IgD-negative memory B cell (primary cell): Measurements from ENCODE around the gene CHTF18. TPM values are rescaled to one million over a fixed set of nuclear protein-coding genes. Genes with fewer than 3 reads are reported as not detected.
"Not testable (repeated sequence)": the region's sequence is repeated elsewhere in the genome, so short reads cannot be mapped to it uniquely, and the experiment has no call there.

ENCODE experiments used
- H3K27ac Mint-ChIP-seq, 3 donors: one replicate each; pipeline ENCODE4 v1.8.0; 2020 to 2022; ENCODE audit warnings: mild to moderate bottlenecking in 3 of 3, mixed read lengths in 3 of 3, moderate library complexity in 1 of 3
- H3K27me3 Mint-ChIP-seq: one replicate; pipeline ENCODE4 v1.8.0; 2021; ENCODE audit warnings: mixed read lengths
- H3K36me3 Mint-ChIP-seq: one replicate; pipeline ENCODE4 v1.8.0; 2020; ENCODE audit warnings: mild to moderate bottlenecking, mixed read lengths
- H3K4me1 Mint-ChIP-seq, 3 donors: one replicate each; pipeline ENCODE4 v1.8.0; 2020 to 2022; ENCODE audit warnings: mixed read lengths in 3 of 3, mild to moderate bottlenecking in 1 of 3
- H3K4me3 Mint-ChIP-seq, 4 donors: one replicate each; pipeline ENCODE4 v1.8.0; 2020 to 2022; ENCODE audit warnings: mild to moderate bottlenecking in 4 of 4, mixed read lengths in 4 of 4, moderate library complexity in 3 of 4
- H3K9me3 Mint-ChIP-seq, 3 donors: one replicate each; pipeline ENCODE4 v1.8.0; 2020 to 2021; ENCODE audit warnings: mixed read lengths in 3 of 3, mild to moderate bottlenecking in 1 of 3
- polyA plus RNA-seq: library from polyadenylated mRNA; unstranded; fragments of 300-500 nt; fragmentation: Illumina TruSeq; gene quantifications from one replicate; pipeline ENCODE4 v1.2.3, GENCODE V29; 2021

CHTF18 gene
- polyA plus RNA-seq, 1 donor from 2014 or later = 4.9 TPM

- no peak overlapping the region for H3K4me3 Mint-ChIP-seq
- H3K4me1 Mint-ChIP-seq = no peaks in the 10 kb centered on the region
- no peaks in the 10 kb centered on the region for H3K9me3 Mint-ChIP-seq
- H3K36me3 Mint-ChIP-seq = no peaks in the 10 kb centered on the region
- no peak overlapping the region for H3K27ac Mint-ChIP-seq
- H3K27me3 Mint-ChIP-seq = peaks cover 2% of the 10 kb centered on the region
Measured at GRCh38 chr16:764848-765487, 23.5 kb upstream of the CHTF18 start.

GRCh38 chr16:765488-765865, 22.9 kb upstream of the CHTF18 start:
- H3K36me3 Mint-ChIP-seq = no peaks in the 10 kb centered on the region
- H3K27me3 Mint-ChIP-seq = peaks cover 2% of the 10 kb centered on the region
- no peaks in the 10 kb centered on the region for H3K9me3 Mint-ChIP-seq
- H3K4me3 Mint-ChIP-seq = no peak overlapping the region
- H3K4me1 Mint-ChIP-seq = no peaks in the 10 kb centered on the region
- no peak overlapping the region for H3K27ac Mint-ChIP-seq

- H3K27ac Mint-ChIP-seq = no peak overlapping the region
- no peaks in the 10 kb centered on the region for H3K36me3 Mint-ChIP-seq
- H3K27me3 Mint-ChIP-seq = peaks cover 2% of the 10 kb centered on the region
- H3K4me3 Mint-ChIP-seq = no peak overlapping the region
- no peaks in the 10 kb centered on the region for H3K9me3 Mint-ChIP-seq
- no peaks in the 10 kb centered on the region for H3K4me1 Mint-ChIP-seq
Measured at GRCh38 chr16:766008-766819, 22.2 kb upstream of the CHTF18 start.

GRCh38 chr16:766820-767640, 21.4 kb upstream of the CHTF18 start:
- H3K36me3 Mint-ChIP-seq = no peaks in the 10 kb centered on the region
- no peaks in the 10 kb centered on the region for H3K9me3 Mint-ChIP-seq
- H3K27ac Mint-ChIP-seq = no peak overlapping the region
- peaks cover 2% of the 10 kb centered on the region for H3K27me3 Mint-ChIP-seq
- H3K4me3 Mint-ChIP-seq = no peak overlapping the region
- no peaks in the 10 kb centered on the region for H3K4me1 Mint-ChIP-seq

GRCh38 chr16:767743-768235, 20.6 kb upstream of the CHTF18 start:
- Mint-ChIP-seq H3K27ac (no peak overlapping the region), H3K27me3 (peaks cover 2% of the 10 kb centered on the region), H3K36me3 (no peaks in the 10 kb centered on the region), H3K4me1 (no peaks in the 10 kb centered on the region), H3K9me3 (no peaks in the 10 kb centered on the region), H3K4me3 (no peak overlapping the region)

GRCh38 chr16:768428-768827, 20.0 kb upstream of the CHTF18 start:
- no peaks in the 10 kb centered on the region for H3K4me1 Mint-ChIP-seq
- no peaks in the 10 kb centered on the region for H3K9me3 Mint-ChIP-seq
- H3K4me3 Mint-ChIP-seq = no peak overlapping the region
- H3K36me3 Mint-ChIP-seq = no peaks in the 10 kb centered on the region
- H3K27me3 Mint-ChIP-seq = peaks cover 2% of the 10 kb centered on the region
- H3K27ac Mint-ChIP-seq = no peak overlapping the region

GRCh38 chr16:769184-769784, 19.1 kb upstream of the CHTF18 start:
- no peaks in the 10 kb centered on the region for H3K9me3 Mint-ChIP-seq
- no peaks in the 10 kb centered on the region for H3K27me3 Mint-ChIP-seq
- no peaks in the 10 kb centered on the region for H3K36me3 Mint-ChIP-seq
- H3K27ac Mint-ChIP-seq = no peak overlapping the region
- no peak overlapping the region for H3K4me3 Mint-ChIP-seq
- no peaks in the 10 kb centered on the region for H3K4me1 Mint-ChIP-seq

DNA sequence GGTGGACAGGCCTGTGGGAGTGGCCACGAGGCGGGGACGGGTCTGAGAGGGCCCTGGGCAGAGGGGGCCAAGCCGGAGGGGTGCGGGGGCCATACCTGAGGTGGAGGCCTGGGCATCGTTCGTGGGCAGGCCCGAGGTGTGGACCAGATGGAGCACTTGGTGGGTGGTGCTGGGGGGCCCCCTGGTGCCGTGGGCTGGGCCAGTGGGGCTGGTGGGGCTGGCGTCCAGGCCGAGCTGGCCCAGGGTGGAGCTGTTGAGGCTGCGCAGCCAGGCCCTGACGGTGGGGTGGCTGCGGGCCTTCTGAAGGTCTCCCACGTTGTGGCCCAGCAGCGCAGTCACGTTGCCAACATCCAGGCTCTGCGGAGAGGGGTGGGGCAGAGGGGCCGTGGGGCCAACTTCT, 18.5 kb upstream of the CHTF18 start:
- no peaks in the 10 kb centered on the region for H3K4me1 Mint-ChIP-seq
- no peak overlapping the region for H3K27ac Mint-ChIP-seq
- H3K9me3 Mint-ChIP-seq = no peaks in the 10 kb centered on the region
- H3K36me3 Mint-ChIP-seq = no peaks in the 10 kb centered on the region
- no peak overlapping the region for H3K4me3 Mint-ChIP-seq
- H3K27me3 Mint-ChIP-seq = no peaks in the 10 kb centered on the region

DNA sequence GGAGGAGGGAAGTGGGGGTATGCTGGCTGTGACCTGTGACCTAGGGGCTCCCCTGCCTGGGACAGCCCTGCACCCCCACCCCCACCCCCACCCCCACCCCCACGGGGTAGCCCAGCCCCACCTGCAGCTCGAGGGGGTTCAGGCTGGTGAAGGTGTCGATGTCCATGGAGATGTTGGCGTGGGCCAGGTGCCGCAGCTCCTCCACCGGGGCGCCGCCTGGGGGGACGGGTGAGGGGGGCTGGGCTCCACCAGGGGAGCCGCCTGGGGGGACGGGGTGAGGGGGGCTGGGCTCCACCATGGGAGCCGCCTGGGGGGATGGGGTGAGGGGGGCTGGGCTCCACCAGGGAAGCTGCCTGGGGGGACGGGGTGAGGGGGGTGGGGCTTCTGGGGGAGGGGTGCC, 18.0 kb upstream of the CHTF18 start:
- H3K27ac Mint-ChIP-seq = no peak overlapping the region
- no peaks in the 10 kb centered on the region for H3K9me3 Mint-ChIP-seq
- no peaks in the 10 kb centered on the region for H3K27me3 Mint-ChIP-seq
- no peak overlapping the region for H3K4me3 Mint-ChIP-seq
- no peaks in the 10 kb centered on the region for H3K4me1 Mint-ChIP-seq
- H3K36me3 Mint-ChIP-seq = no peaks in the 10 kb centered on the region

DNA sequence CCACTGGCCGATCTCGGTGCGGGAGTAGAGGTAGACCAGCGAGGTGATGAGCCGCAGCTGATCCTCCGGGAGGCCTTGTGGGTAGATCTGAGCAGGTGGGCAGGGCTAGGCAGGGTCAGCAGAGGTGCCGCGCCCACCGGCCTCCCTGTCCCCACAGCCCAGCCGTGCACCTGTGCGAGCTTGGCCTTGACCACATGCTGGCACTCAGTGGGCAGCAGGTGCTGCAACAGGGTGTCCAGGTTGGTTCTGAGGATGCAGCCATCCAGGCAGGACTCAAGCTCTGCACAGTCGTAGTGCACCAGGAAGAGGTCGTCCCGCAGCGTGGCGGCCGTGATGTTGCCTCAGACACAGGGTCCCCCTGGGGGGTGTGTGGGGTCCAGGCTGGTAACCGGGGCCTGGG, 15.5 kb upstream of the CHTF18 start:
- Mint-ChIP-seq H3K4me1 (peaks cover 0 to 2% (median 0%) of the 10 kb centered on the region in 3 donors), H3K27ac (no peak overlapping the region), H3K27me3 (peaks cover 6% of the 10 kb centered on the region), H3K9me3 (no peaks in the 10 kb centered on the region), H3K36me3 (no peaks in the 10 kb centered on the region), H3K4me3 (no peak overlapping the region)

DNA sequence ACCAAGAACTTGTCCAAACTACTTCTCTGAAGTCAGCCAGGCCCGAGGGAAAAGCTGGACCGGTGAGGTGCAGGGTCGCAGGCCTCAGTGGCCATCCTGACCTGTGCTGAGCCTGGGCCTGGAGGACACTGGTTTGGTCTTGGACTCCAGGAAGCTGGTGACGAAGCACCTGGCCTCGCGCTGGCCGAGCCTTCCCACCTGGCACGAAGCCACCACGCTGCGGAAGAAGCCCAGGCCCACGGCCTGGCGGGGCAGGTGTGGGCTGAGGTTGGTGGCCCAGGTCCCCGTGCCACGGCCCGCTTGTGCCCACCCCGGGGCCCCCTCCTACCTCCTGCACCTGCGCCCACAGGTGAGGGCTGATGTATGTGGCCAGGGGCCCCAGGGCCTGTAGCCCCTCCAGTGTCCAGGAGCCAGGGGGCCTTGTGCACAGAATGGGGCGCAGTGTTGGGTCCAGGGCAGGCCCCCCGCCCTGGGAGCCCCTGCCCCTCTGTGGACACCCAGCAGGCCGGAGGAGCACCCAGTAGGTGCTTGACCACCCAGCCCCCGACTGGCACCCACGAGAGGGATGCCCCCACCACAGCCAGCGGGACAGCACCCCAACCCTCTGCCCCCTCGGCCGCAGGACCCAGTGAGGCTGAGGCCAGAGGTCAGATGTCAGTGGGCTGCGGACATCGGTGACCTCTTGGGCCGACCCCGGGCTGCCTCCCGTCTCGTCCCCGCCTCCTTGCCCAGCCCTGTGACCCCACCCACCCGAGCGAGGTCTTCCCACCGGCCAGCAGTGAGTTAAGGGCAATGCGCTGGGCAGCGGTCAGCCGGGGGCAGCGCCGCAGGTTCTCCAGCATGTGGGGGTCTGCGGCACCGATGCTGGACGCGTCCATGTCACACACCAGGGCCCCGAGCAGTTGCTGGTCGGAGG, 14.1 kb upstream of the CHTF18 start:
- no peak overlapping the region for H3K27ac Mint-ChIP-seq
- no peaks in the 10 kb centered on the region for H3K36me3 Mint-ChIP-seq

GRCh38 chr16:775236-775796, 13.1 kb upstream of the CHTF18 start:
- H3K27ac Mint-ChIP-seq = no peak overlapping the region
- peaks cover 0 to 2% (median 0%) of the 10 kb centered on the region in 3 donors for H3K4me1 Mint-ChIP-seq
- H3K27me3 Mint-ChIP-seq = peaks cover 7% of the 10 kb centered on the region
- no peak overlapping the region for H3K4me3 Mint-ChIP-seq
- no peaks in the 10 kb centered on the region for H3K36me3 Mint-ChIP-seq
- no peaks in the 10 kb centered on the region for H3K9me3 Mint-ChIP-seq

More for the DNA sequence above, 14.1 kb upstream of the CHTF18 start:
- Mint-ChIP-seq H3K4me1 (peaks cover 0 to 2% (median 0%) of the 10 kb centered on the region in 3 donors), H3K9me3 (no peaks in the 10 kb centered on the region), H3K4me3 (no peak overlapping the region), H3K27me3 (peaks cover 7% of the 10 kb centered on the region)

- not testable (repeated sequence) for H3K27ac Mint-ChIP-seq, H3K4me3 Mint-ChIP-seq, H3K36me3 Mint-ChIP-seq, H3K9me3 Mint-ChIP-seq, H3K27me3 Mint-ChIP-seq, H3K4me1 Mint-ChIP-seq
Measured at GRCh38 chr16:776298-776697, 12.1 kb upstream of the CHTF18 start.

- Mint-ChIP-seq H3K36me3 (no peaks in the 10 kb centered on the region), H3K27ac (no peak overlapping the region), H3K9me3 (no peaks in the 10 kb centered on the region), H3K4me1 (peaks cover 0 to 2% (median 0%) of the 10 kb centered on the region in 3 donors), H3K4me3 (no peak overlapping the region), H3K27me3 (peaks cover 9% of the 10 kb centered on the region)
Measured at GRCh38 chr16:776824-777223, 11.6 kb upstream of the CHTF18 start.
